Placental pericyte (primary cell): Measurements from ENCODE around the gene PRRG3. TPM values are rescaled to one million over a fixed set of nuclear protein-coding genes. Genes with fewer than 3 reads are reported as not detected.

Experiments
- total RNA-seq: library from RNA; depleted of rRNA; stranded (reverse); fragments of >200 nt; gene quantifications from 2 replicates; pipeline ENCODE4 v1.2.3, GENCODE V29; 2012

PRRG3 gene
- not detected in 2 replicates for total RNA-seq

DNA sequence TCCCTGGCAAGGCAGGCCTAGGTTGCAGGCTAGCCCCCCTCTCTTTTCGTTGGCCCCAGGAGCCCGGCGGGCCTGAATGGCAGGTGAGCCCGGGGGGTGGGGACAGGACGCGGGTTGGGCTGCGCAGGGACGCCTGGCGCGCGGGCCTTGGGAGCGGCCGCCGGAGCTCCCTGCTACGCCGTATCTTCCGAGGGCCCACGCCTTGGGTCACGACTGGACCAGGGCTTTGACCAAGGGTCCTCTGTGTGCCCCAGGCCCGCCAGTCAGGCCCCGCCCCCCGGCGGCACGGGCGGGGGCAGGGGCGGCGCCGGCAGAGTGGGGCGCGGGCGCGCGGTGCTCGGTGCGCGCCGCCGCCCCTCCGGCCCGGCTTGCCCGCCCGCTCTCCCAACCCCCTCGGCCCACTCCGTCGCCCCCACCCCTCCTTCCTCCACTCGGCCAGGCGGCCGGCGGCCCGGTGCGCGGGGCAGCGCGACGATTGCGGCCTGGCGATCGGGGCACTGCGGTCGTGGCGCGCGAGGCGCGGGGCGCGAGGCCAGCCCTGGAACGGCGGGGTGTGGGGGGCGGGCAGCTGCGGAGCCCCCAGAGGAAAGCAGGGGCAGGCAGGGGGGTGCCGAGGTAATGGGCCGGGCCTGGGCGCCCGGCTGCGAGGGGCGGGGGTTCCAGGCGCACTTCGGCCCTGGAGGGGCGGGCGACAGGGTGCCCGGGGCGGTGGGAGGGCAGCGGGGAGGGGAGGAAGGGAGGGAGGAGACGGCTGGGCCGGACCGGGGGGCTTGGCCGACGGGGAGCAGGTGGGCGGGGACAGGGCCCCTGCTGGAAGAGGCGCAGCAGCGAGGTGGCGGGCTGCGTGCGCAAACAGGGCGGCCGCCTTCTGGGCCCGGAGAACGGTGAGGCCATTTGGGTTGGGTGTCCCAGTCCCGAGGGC, at the start of gene PRRG3:
Gene PRRG3 (plus strand): TSS at position 798 of the 922 bp plus-strand sequence. CDS start 3,357 bp downstream, outside the sequence.

DNA sequence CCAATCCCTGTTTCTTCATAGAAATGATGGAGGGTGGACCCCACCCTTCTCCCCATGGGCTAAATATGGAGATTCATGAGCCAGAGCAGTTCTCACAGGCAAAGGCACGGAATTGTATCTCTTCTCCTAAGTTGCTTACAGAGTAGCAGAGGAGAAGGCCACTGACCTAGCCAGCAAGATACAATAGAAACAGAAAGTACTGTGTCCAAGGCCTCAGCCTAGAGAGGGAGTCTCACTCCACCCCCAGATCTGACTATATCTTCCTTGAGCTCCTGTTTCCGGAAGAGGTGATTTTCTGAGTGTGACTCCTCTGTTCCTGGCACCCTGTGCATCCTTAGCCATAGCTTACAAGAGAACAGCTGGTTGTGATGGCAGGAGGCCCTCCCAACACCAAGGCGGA, 20.5 kb downstream of the PRRG3 start, which contains the start of gene FATE1:
Gene FATE1 (plus strand): TSS at position 284 of the 400 bp plus-strand sequence. CDS start 85 bp downstream, at position 369.

GRCh38 chrX:151734446-151734845, 39.2 kb downstream of the PRRG3 start, which contains the start of gene CNGA2:
TSS of gene CNGA2 (plus strand) at chrX:151734746. CDS start at chrX:151738484, 3,738 bp downstream.

Other genes with a start within 250 kb of the PRRG3 start
- gene PASD1, start 131.8 kb upstream of the PRRG3 start, total RNA-seq, result not detected in 2 replicates
- not detected in 2 replicates for gene FATE1, start 20.6 kb downstream of the PRRG3 start, total RNA-seq
- gene CNGA2, start 39.3 kb downstream of the PRRG3 start, total RNA-seq, result not detected in 2 replicates
- gene MAGEA4, start 217.4 kb downstream of the PRRG3 start, total RNA-seq, result not detected in 2 replicates